ENCODE measurements around the gene IRF2.

The IRF2 gene

DNA sequence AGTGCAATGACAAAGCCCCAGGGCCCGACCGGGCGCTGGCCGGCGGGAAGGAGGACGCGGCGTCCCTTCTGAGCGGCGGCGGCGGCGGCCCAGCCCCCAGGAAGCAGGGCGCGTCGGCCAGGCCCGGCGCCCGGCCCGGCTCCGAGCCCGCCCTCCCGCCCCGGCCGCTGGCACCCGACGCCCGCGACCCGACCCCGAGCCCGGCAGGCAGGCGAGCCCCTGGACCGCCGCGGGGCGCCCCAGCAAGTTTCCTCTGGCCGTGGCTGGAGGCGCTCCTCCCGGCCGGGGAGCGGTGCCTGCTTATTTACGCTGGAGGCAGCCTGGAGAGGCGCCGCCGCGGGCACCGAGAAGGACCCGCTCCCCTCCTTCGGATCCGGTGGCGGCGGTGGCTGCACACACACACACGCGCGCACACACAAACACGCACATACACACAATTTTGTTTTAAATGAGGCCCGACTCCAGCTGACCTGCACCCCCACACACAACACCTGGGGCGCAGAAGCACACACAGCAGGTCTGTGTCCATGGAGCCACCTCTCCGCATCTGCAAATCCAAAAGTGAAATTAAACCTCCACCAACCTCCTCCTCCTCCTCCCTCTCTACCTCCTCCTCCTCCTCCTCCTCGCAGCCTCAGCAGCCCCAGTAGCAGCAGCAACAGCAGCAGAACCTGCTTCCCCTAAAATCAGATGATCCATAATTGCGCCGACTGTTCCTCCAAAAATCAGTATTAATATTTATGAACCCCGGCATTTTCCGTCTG, 669 bp downstream of the IRF2 start:
- no peak for DNase-seq (ENCODE audit: low read depth)

- no peak for DNase-seq (ENCODE audit: low read depth)
Measured at GRCh38 chr4:184472614-184473498, 1.5 kb downstream of the IRF2 start.

- DNase-seq (ENCODE audit: low read depth) = no peak
Measured at GRCh38 chr4:184471881-184472613, 2.3 kb downstream of the IRF2 start.

- no peak for DNase-seq (ENCODE audit: low read depth)
Measured at GRCh38 chr4:184470785-184471110, 3.6 kb downstream of the IRF2 start.

- DNase-seq (ENCODE audit: low read depth) = no peak
Measured at GRCh38 chr4:184466634-184467033, 7.7 kb downstream of the IRF2 start.

DNA sequence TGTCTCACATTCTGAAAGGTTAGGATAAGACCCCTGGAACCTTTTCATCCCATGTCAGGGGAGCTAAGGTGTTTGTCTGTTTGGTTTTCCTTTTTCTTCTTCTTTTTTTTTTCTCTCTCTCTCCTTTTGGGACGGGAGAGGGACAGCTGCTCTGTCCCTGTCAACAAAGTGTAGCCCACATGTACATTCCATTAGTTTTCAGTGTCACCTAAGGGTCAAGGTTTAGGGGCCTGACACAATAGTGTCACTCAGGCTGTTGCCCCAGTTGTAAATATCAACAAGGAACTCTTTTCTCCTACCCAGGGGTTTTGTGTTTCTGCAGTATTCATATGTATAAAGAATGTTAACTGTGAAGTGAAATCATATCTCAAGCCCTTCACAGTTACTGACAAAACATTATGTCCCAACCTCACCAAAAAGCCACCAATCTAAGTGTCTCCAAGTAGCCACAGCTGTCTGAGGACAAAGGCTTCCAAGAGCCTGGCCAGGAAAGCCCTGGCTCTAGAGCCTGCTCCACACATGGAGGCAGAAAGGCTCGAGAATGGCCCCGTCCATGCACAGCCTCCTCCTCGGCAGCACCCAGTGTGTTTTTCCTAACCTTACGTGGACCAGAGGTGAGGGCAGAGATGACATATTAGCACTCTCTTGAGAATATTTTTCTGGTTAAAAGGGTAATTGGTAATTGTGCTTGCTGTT, 9.4 kb downstream of the IRF2 start:
- DNase-seq (ENCODE audit: low read depth) = no peak

DNA sequence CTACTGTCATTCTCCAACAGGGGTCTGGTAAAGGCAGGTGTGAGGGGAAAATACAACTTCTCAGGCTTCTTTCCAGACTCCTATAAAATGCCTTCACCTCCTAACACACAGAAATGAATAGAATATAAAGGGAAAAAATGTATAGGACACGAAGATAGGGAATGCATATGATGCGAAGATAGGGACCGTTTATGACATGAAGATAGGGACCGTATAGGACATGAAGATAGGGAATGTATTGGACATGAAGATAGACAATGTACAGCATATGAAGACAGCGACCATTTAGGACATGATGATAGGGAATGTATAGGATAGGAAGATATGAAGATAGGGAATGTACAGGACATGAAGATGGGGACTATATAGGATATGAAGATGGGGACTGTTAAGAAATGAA, 10.5 kb downstream of the IRF2 start:
- no peak for DNase-seq (ENCODE audit: low read depth)

DNA sequence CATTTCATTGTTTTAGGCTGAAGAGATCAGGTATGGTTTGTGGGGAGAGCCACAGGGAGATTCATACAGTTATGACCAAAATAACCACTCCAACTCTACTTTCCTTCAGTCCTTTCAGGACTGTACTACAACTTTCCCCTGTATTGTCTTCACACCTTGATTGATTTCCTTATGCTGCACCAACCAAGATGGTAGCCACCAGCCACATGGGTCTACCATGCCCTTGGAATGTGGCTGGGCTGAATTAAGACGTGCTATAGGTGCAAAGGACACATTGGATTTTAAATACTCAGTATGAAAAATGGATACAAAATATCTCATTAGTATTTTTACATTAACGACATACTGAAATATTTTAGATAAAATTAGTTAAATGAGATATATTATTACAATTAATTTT, 11.2 kb downstream of the IRF2 start:
- no peak for DNase-seq (ENCODE audit: low read depth)

GRCh38 chr4:184462724-184463123, 11.6 kb downstream of the IRF2 start:
- no peak for DNase-seq (ENCODE audit: low read depth)

DNA sequence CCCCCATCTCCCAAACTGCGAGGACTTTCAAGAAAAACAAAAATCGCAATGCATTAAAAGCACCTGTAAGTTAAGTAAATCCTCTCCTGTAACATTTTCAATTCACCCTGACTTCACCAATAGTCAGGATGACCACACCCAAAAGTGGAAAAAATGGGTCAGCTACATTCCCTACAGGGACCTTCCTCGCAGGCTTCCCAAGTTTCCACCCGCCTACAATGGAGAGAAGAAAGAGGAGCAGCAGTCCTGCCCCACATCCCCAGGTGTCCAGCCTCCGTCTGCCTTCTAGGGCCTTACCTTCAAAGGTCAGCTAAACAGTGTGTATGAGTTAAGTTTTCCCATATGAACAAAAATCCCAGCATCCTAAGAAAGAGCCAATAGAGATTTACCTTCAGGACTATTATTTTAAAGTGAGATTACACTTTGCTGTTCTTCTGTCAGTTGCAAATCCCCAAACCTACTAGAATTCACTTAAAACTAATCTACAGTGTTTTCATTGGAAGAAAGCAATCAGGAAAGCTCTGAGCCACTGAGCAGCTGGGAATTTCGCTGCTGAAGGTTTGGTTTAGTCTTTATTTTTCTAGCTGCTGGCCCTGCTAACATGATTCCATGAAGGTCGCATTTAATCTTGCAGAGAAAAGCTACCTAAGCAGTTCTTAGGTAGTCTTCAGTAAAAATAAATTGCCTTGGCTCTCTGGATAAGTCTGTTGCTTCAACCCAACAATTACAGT, 12.5 kb downstream of the IRF2 start:
- no peak for DNase-seq (ENCODE audit: low read depth)

DNA sequence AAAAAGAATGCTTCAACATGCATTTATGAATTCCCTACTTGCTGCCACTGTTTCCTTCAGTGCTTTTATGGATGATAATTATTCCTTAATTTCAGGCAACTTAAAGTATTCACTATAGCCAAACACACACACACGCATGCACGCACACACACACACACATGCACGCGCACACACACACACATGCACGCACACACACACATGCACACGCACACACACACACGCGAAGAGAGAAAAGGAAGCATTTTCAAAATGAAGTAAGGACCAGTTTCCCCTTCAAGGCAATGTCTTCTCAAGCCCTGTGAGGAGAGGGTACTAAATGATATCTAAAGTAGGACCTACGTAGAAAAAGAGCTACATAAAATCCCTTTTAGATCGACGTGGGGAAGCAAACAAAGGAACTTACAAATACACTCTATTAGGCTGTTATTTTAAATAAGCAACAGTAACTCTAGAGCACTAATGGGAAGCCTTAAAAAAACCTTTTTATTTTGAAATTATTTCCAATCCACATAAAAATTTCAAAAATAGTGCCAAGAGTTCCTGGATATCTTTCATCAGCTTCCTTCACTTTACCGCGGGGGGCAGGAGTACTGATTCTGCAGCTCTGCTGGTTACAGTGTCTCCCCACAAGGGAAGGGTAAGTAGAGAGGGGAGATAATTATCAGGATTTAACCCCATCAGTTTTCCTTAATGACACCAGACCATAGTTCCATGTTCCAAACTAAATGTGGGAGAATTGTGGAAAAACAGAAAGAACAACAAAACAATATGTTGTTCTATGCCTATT, 13.7 kb downstream of the IRF2 start:
- no peak for DNase-seq (ENCODE audit: low read depth)

DNA sequence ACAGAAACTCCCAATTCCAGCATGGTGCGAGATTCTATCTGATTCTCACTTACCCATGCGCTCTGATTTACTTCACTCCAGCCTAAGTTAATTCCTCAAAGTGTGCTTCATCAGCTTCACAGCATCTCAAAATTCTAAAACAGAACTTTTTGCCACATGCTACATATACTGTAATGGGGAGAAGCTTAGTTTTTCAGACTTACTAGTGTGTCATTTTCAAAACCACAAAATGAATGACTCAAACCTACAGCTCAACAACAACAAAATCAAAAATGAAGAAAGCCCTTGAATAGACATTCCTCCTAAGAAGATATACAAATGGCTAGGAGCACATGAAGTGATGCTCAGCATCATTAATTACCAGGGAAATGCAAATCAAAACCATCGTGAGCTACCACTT, 14.9 kb downstream of the IRF2 start:
- DNase-seq (ENCODE audit: low read depth) = no peak

DNA sequence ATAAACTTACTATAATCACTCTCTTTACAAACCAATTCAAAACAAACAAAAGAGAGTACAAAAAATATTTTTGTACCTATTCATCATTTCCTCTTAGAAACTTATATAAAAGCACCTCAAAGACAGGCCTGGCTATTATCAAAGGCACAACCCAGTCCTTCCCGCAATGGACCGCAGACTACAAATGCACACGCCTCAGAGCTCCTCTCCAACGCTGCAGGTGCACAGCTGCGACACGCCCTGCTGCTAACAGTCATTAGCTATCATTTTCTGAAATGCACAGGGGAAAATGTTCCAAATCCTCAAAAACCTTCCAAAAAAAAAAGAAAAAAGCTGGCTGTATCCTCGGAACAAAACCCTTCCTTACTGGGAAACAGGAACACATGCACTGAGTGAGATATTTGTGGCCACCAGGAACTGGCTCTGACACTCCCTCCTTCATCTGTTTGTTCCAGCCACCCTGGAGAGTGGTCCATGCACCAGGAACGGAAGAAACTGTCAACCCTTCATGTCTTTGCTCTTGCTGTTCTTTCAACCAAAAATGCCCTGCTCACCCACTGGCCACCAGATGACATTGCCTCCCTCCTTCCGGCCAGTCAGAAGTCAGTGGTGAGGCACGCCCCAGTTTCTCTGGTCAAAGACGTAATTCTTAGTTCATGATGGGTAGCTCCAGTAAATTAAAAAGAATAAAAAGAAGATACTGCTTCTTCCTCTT, 16.7 kb downstream of the IRF2 start:
- DNase-seq (ENCODE audit: low read depth) = no peak

DNA sequence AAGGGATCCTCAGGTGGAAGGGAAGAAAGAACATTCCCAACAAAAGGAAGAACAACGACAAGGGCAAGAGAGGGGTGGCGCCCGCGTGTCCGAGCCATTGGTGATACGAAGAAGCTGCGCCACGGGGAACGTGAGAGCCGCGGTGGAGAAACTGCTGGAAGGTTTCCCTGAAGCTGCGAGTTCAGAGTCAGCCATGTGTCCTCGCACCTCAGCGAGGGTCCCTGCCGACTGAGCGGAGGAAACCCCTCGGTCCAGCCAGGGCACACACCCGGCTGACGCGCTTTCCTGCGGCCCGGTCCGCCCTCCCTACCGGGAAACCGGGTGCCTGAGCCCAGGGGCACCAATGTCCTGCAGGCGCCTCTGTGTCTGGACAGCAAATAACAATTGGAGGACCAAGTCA, 18.0 kb downstream of the IRF2 start:
- DNase-seq (ENCODE audit: low read depth) = no peak

GRCh38 chr4:184455299-184455698, 19.1 kb downstream of the IRF2 start:
- no peak for DNase-seq (ENCODE audit: low read depth)

DNA sequence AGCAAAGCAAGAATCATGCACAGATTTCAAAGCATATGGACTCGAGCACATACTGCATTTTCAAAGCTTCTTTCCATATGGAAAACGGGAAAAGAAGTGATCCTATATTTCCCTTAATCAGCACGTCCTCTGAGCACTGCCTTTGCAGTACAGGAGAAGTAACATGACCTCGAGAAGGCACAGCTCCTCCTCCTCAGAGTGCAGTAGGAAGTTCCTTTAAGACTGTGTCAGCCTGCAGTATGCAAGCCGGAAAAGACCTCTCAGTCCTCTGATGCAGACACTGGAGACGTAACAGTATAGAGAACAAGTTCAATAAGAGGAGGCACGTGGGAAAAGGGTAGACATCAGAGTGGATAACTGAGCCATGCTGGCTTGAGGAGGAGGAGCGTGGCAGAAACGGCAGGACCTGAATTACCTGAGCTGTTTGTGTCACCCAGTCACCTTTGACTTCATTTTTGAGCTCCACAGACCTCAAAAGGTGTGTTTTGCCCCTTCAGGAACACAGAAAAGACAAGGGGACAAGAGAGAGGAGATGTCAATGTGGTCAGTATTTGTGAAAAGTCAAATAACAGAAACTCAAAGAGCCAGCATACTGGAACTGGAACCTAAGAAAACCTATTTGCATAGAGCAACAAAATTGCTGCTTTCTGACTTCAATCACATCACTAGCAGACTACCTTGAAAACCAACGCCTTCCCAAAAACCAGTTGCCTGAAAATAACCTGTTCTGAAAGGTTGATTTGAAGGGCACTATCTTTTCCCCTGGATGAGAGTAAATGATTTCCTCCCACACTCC, 20.8 kb downstream of the IRF2 start:
- no peak for DNase-seq (ENCODE audit: low read depth)

GRCh38 chr4:184452740-184453139, 21.6 kb downstream of the IRF2 start:
- DNase-seq (ENCODE audit: low read depth) = no peak

- no peak for DNase-seq (ENCODE audit: low read depth)
Measured at GRCh38 chr4:184451726-184452125, 22.6 kb downstream of the IRF2 start.

All from stimulated activated CD8-positive, alpha-beta memory T cell treated with anti-CD3 and anti-CD28 coated beads, Interleukin-15, amount 100 ng/mL, for 1 hour (primary cell).